AG04449 (cell line): ENCODE data around the gene ZNF160.

Experiments
- CTCF ChIA-PET: fragments of 350-600 bp; formaldehyde crosslinking; extraction: SDS; loops from one replicate; lab custom pipeline; 2021; ENCODE audit warnings: antibody characterized with exemption; lab: Yijun Ruan, JAX
- POLR2A ChIA-PET: fragments of 400-600, 350-600 bp; formaldehyde crosslinking; extraction: SDS; loops from one replicate; lab custom pipeline; 2020; ENCODE audit warnings: antibody characterized with exemption, inconsistent platforms; lab: Yijun Ruan, JAX
- DNase-seq: peaks from one replicate; pipeline ENCODE4 v3.0.0-alpha.2; 2010; ENCODE audit warnings: low read depth, low spot score
- H3K4me3 ChIP-seq: 2 replicates; pipeline ENCODE4 v1.5.1; 2011; ENCODE audit warnings: low read depth, mild to moderate bottlenecking, control low read depth, low read length
- CTCF ChIP-seq: IDR thresholded peaks from one replicate; pipeline ENCODE4 v1.5.1; 2011; ENCODE audit warnings: mild to moderate bottlenecking, moderate library complexity, low read length, control low read depth, inconsistent platforms; ENCODE audit not compliant: insufficient read depth; ENCODE audit errors: missing control alignments

The ZNF160 gene

GRCh38 chr19:53078668-53079067 lies 24.6 kb downstream of the ZNF160 start:
- no peak for DNase-seq
- POLR2A ChIA-PET, result no interaction called here
- TF ChIP-seq CTCF, result no peak
- CTCF ChIA-PET, result no interaction called here
- no peak overlapping the region for H3K4me3 ChIP-seq

DNA sequence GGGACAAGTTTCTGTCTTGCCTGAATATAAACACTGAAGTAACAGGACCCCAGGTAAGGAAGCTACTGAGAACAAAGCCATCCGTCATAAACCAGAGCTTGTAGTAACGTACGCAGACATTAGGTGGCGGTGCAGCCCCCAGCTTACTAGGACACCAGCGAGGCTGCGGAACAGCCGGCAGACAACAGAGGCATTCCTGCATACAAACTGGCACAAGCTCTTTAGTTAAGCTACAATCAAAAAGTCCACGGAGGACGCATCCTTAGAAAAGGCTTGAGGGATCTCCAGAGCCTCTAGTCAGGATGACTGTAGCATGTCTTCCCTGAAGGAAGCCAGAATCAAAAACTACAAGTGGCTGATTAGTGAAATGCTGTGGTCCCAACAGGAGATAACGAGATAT lies 26.2 kb downstream of the ZNF160 start:
- ChIA-PET POLR2A (no interaction called here), CTCF (interaction anchor here (0.7 to 1.3 kb wide), 2 partner anchors 12 to 13 kb away, joined by 3 read pairs; no protein-coding TSS in a partner anchor)
- H3K4me3 ChIP-seq, result no peak overlapping the region
- peak; percentile 37 for TF ChIP-seq CTCF
- no peak for DNase-seq

- POLR2A ChIA-PET, result no interaction called here
- no peak for DNase-seq
- H3K4me3 ChIP-seq, result no peak overlapping the region
- CTCF ChIA-PET, result no interaction called here
- TF ChIP-seq CTCF, result no peak
These were observed 34.4 kb downstream of the ZNF160 start for GRCh38 chr19:53068834-53069233.

DNA sequence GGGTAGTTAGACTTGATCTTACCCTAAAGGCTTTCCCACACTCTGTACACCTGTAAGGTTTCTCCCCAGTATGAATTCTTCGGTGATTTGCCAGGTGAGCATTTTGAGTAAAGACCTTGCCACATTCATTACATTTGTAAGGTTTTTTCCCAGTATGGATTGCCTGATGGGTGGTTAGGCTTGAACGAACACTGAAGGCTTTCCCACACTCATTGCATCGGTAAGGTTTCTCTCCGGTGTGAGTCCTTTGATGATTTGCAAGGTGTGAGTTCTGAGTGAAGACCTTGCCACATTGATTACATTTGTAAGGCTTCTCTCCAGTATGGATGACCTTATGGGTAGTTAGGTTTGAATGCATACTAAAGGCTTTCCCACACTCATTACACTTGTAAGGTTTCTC lies 35.0 kb downstream of the ZNF160 start:
- ChIA-PET POLR2A (no interaction called here), CTCF (no interaction called here)
- TF ChIP-seq CTCF, result no peak
- DNase-seq, result no peak
- H3K4me3 ChIP-seq, result no peak overlapping the region

DNA sequence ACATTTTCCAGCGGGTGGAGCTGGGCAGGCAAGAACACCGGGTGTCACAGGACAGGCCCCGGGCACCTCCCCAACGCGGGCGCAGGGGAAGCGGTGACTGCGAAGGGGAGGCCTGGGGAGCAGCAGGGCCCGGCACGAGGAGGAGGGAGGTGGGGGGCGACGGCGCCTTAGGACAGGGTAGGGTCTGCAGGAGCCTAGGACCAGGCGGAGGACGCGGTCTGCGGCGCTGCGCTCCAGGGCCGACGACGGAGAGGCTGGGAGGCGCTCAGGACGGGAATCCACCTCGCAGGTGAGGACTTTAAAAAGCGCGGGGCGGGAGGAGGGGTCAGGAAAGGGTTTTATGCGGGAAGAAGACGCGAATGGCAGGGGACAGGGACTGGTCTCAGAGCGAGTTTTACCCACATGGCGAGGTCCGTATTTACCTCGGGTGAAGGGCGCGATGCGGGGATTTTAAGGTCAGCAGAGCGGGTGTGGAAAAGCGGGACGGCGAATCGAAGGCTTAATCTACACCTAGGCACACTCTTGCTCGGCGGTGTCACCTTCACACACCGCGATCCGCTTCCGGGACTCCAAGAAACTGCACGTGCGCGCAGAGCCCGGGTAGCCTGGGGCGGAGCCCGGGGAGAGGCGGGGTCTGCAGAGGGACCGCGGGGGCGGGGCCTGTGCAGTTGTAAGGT lies 45.2 kb downstream of the ZNF160 start:
- peak overlapping the region; percentile 41 for H3K4me3 ChIP-seq
- CTCF ChIA-PET, result no interaction called here
- POLR2A ChIA-PET, result no interaction called here
- no peak for DNase-seq
- no peak for TF ChIP-seq CTCF

GRCh38 chr19:53055117-53055516 lies 48.1 kb downstream of the ZNF160 start:
- DNase-seq, result no peak
- CTCF ChIA-PET, result no interaction called here
- POLR2A ChIA-PET, result no interaction called here
- no peak overlapping the region for H3K4me3 ChIP-seq
- TF ChIP-seq CTCF, result no peak
